Measurements from ENCODE around the gene SPRR1A.
"Not testable (repeated sequence)": the region's sequence is repeated elsewhere in the genome, so short reads cannot be mapped to it uniquely, and the experiment has no call there.

SPRR1A gene

GRCh38 chr1:152972196-152972886 is 11.5 kb upstream of the SPRR1A start:
- no peak for DNase-seq (ENCODE audit: low spot score)
- no peak for FAIRE-seq

DNA sequence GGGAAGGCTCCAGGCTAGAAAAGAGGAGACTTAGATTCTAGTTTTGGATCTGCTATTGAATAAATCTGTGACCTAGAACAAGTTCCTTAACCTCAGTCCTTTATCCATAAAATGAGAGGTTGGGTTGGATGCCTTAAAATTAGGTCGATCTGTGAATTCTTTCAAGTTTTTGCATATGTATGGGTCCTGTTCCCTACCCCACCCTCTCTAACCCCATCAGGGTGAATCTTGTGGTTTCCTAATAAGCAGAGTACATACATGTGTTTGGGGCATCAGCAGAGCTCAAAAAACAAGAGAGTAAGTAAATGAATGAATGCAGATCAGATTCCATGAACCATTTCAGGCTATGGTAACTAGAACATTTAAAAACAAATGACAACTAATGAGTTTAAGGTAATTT is 7.2 kb upstream of the SPRR1A start:
- DNase-seq (ENCODE audit: low spot score) (no peak), FAIRE-seq (no peak)

DNA sequence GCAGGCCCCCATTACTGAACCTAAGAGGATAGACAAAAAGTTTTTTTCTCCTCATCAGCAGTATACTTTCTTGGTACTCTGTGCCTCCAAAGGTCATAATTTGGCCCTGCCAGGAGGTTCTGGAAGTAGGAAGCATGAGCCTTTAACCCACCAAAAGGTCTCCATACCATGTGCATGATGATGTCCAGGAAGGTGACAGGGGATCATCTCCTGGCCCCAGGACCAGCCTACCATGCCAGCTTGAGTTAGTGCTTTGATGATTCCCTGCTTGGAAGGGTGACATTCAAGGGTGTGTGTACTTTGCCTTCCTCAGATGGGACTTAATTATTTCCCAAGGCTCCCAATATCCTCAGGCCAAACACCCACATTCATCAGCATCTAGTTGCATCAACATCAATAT is 6.3 kb upstream of the SPRR1A start:
- FAIRE-seq, result no peak

GRCh38 chr1:152980676-152981075 is 3.2 kb upstream of the SPRR1A start:
- FAIRE-seq, result no peak
- no peak for DNase-seq (ENCODE audit: low spot score)

More for the DNA sequence above, 6.3 kb upstream of the SPRR1A start:
- DNase-seq (ENCODE audit: low spot score), result no peak

GRCh38 chr1:152981146-152981871 is 2.6 kb upstream of the SPRR1A start:
- DNase-seq (ENCODE audit: low spot score) (no peak), FAIRE-seq (no peak)

DNA sequence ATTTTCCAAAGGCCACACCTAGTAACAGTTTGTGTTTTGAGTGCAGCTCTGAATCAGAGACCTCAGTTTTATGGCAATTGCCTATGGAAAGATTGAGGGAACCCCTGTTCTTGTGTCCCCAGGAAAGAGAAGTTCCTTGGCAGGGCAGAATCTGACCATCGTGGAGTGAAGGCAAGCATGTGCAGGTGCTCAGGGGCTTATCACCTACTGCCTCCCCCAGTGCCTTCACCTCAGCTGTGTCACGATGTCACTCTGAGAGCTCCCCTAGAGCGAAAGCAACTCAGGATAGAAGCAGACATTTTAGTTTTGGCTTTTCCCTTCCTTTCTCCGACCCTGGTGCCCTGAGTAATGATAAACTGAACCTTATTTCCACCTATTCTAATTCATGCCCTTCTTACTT is 1.8 kb upstream of the SPRR1A start:
- DNase-seq (ENCODE audit: low spot score) (no peak), FAIRE-seq (no peak)

GRCh38 chr1:152983234-152983633 is 647 bp upstream of the SPRR1A start:
- no peak for FAIRE-seq
- DNase-seq (ENCODE audit: low spot score), result no peak

DNA sequence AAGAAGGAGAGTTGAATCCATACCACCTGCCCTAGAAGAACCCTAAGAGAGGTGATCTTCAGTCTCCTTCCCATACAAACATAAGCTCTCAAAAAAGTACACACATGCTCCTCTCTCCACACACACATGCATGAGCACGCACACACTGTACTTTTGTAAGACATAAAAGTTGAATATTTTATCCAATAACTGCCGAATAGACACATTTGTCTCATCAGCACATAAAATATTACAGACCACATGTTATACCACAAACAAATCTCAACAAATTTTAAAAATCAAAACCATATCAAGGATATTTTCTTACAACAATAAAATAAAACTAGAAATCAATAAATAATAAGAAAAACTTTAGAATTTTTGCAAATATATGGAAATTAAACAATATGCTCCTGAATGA is 2.7 kb downstream of the SPRR1A start:
- DNase-seq (ENCODE audit: low spot score) (no peak), FAIRE-seq (no peak)

DNA sequence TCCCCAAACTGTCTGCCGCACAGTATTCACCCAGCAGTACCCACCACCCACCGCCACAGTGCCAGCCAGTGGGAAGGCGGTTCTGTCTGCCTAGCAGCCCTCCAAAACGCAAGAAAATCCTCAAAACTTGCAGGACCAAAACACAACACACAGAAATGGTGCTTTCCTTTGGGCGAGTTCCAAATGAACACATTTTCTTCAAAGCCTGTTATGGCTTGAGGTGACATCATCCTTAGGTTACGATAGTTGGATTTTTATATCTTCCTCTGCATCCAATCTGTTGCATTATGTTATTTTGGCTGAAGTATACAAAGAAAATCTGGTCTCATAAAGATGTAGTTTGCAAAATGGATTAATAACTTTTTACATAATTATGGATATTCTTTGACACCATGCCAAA is 9.3 kb downstream of the SPRR1A start:
- DNase-seq (ENCODE audit: low spot score), result no peak
- FAIRE-seq, result no peak

DNA sequence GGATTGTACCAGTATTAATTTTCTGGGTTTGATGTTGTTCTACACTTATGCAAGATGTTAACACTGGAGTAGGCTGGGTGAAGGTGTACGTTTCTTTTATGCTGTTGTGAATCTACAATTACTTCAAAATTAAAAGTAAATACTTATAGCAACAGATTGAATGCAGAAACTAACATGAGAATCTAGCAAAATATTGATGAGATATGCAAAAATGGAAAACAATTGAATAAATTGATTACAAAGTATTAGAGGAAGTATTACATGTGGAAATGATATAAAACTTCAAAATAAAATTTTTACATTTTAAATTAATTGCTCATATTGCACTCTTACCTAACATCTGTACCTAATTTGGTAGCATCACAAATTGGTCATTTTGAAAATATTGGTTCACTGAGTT is 12.0 kb downstream of the SPRR1A start:
- FAIRE-seq (no peak), DNase-seq (ENCODE audit: low spot score) (no peak)

GRCh38 chr1:152996633-152997400 is 12.9 kb downstream of the SPRR1A start:
- DNase-seq (ENCODE audit: low spot score), result no peak
- no peak for FAIRE-seq

- FAIRE-seq, result no peak
These were observed 14.0 kb downstream of the SPRR1A start for GRCh38 chr1:152997901-152998300.

DNA sequence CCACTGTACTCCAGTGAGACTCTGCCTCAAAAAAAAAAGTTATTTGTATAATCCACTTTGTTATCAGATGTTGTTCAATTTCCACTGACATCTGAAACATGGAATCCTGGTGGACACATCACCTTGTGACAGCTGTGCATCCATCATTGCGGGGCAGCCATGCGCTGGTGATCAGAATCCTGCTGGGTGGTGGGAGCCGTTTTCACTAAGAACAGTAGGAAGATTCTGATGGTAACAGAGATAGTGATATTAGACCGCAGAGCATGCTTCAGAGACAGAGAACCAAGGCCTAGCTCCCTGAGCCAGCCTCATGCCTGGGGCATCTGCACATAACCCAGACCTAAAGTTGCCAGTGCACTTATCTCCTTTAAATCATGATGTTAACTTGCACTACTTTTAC is 14.6 kb downstream of the SPRR1A start:
- FAIRE-seq, result no peak
- no peak for DNase-seq (ENCODE audit: low spot score)

More at GRCh38 chr1:152997901-152998300, 14.0 kb downstream of the SPRR1A start:
- DNase-seq (ENCODE audit: low spot score), result no peak

- DNase-seq (ENCODE audit: low spot score) (no peak), FAIRE-seq (no peak)
These were observed 15.9 kb downstream of the SPRR1A start for GRCh38 chr1:152999818-153000217.

- DNase-seq (ENCODE audit: low spot score) (no peak), FAIRE-seq (no peak)
These were observed 16.4 kb downstream of the SPRR1A start for GRCh38 chr1:153000294-153000693.

- FAIRE-seq (no peak), DNase-seq (ENCODE audit: low spot score) (no peak)
These were observed 17.5 kb downstream of the SPRR1A start, which contains the start of gene SPRR3 for GRCh38 chr1:153001382-153001781. TSS of gene SPRR3 (plus strand) at chr1:153001749. CDS start at chr1:153003021, 1,272 bp downstream.

GRCh38 chr1:153011235-153011758 is 27.4 kb downstream of the SPRR1A start:
- not testable (repeated sequence) for FAIRE-seq; DNase-seq (ENCODE audit: low spot score)

DNA sequence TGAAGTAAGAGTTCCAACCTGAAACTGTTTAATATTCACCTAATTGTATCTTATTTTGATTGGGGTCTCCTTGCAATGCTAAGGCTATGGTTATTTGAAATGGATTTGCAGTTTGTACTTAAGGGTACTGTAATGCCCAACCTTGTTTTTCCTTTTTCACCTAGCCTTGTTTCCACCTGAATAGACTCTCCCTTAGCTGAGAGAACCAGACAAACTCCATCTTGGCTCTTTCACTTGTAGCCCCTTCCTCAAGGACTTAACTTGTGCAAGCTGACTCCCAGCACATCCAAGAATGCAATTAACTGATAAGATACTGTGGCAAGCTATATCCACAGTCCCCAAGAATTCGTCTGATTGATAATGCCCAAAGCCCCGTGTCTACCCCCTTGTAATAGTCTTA is 37.9 kb downstream of the SPRR1A start:
- not testable (repeated sequence) for DNase-seq (ENCODE audit: low spot score); FAIRE-seq

GRCh38 chr1:153022340-153022739 is 38.5 kb downstream of the SPRR1A start:
- DNase-seq (ENCODE audit: low spot score); FAIRE-seq: not testable (repeated sequence)

- FAIRE-seq (no peak), DNase-seq (ENCODE audit: low spot score) (no peak)
These were observed 39.2 kb downstream of the SPRR1A start for GRCh38 chr1:153023109-153023508.

GRCh38 chr1:153024413-153024812 is 40.5 kb downstream of the SPRR1A start:
- DNase-seq (ENCODE audit: low spot score) (no peak), FAIRE-seq (no peak)

DNA sequence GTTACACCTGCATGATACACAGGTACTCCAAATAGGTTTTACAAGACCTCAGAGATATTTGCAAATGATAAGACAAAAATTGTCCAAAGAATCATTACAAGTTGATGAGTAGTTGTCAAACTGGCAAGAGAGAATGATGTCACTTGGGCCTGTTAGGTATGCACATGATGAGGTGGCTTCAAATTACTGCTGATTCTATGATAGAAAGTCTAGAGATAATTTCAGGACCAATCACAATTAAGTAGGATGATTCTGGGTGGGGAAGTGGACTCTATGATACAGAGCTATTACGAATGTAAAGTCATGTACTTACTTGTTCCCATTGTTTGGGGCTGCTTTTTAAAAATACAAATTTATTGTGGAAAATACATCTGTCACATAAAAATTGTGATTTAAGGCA is 41.9 kb downstream of the SPRR1A start:
- FAIRE-seq, result no peak
- no peak for DNase-seq (ENCODE audit: low spot score)
